Breast epithelium (tissue), 4 donors: ENCODE data around the gene AHCYL1. TPM values are rescaled to one million over a fixed set of nuclear protein-coding genes. Genes with fewer than 3 reads are reported as not detected.

Experiments used
- DNase-seq, 2 donors: peaks; one replicate each; pipeline ENCODE4 v3.0.0-alpha.2; 2019; ENCODE audit warnings: low spot score in 2 of 2
- H3K27ac ChIP-seq, 2 donors: fragments of 200-600 bp; sonication (generic) in 1 of 2; one replicate each; pipeline ENCODE4 v1.5.1; 2016 to 2019; ENCODE audit warnings: mild to moderate bottlenecking in 1 of 2
- H3K27me3 ChIP-seq, 2 donors: fragments of 200-600 bp; sonication (generic) in 1 of 2; one replicate each; pipeline versions ENCODE4 v1.5.1 to v1.6.0; 2017 to 2019; ENCODE audit warnings: control low read depth in 1 of 2, mild to moderate bottlenecking in 1 of 2
- H3K36me3 ChIP-seq: fragments of 200-600 bp; one replicate; pipeline ENCODE4 v1.5.1; 2019
- H3K4me1 ChIP-seq, 2 donors: fragments of 200-600 bp; sonication (generic); one replicate each; pipeline ENCODE4 v1.5.1; 2016 to 2019; ENCODE audit warnings: control low read depth in 1 of 2
- H3K4me3 ChIP-seq, 3 donors: fragments of 200-600 bp; sonication (generic); 1 replicate in 2 of 3; 2 replicates in 1 of 3; pipeline ENCODE4 v1.5.1; 2016 to 2019; ENCODE audit warnings: mild to moderate bottlenecking in 3 of 3, moderate library complexity in 2 of 3
- H3K9me3 ChIP-seq, 2 donors: fragments of 200-600 bp; sonication (generic) in 1 of 2; one replicate each; pipeline ENCODE4 v1.5.1; 2016 to 2019; ENCODE audit warnings: control low read depth in 1 of 2
- POLR2A ChIP-seq: fragments of 450-650 bp; IDR thresholded peaks from one replicate; pipeline ENCODE4 v1.6.1; 2016; ENCODE audit warnings: antibody characterized with exemption, mild to moderate bottlenecking, moderate library complexity
- POLR2AphosphoS5 ChIP-seq, 3 donors: sonication (generic); formaldehyde crosslinking; IDR thresholded peaks; one replicate each; pipeline ENCODE4 v1.6.1; 2017; ENCODE audit warnings: antibody characterized with exemption in 3 of 3
- intact Hi-C: fragments of 100-400 bp; cut with DNase I; formaldehyde crosslinking; loops from one replicate; pipeline ENCODE4 v1.15.1; 2023; ENCODE audit warnings: low total_unique reads
- total RNA-seq, 3 donors: library from RNA; depleted of rRNA; stranded (reverse); fragments of >200 nt; gene quantifications; one replicate each; pipeline ENCODE4 v1.1.0, GENCODE V29; 2016
- TF ChIP-seq, protein P1 (sequence below), 3 donors: fragments of 450-650 bp; IDR thresholded peaks; one replicate each; pipeline ENCODE4 v1.5.1; 2016 to 2017; ENCODE audit warnings: antibody characterized with exemption in 3 of 3, mild to moderate bottlenecking in 3 of 3, moderate library complexity in 3 of 3

AHCYL1 gene
- total RNA-seq, 3 donors from 2014 or later, result 67.7 to 75.1 (median 73.8) TPM

DNA sequence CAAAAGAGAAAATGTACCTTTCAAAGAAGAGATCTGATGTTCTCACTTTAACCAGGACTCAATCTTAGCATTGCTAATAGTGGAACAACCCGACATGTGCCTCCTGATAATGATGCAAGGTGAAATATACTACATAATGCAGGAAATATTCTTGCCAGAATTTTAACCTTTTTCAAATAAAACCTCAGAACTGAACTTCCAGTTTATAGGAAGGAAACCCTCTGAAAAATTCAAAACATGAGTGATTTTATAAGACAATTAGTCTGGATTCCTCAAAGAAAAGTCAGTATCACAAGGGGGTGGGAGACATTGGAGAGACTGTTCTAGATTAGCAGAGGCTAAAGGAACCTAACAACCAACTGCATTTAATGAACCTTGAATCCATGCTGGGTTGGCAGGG lies 18.1 kb downstream of the AHCYL1 start:
- Histone ChIP-seq H3K27ac (peak overlapping the region; percentile 10 to 22), H3K4me3 (no peak overlapping the region), H3K4me1 (peaks cover 0 to 15% of the 10 kb centered on the region in 2 donors), H3K9me3 (no peaks in the 10 kb centered on the region), H3K27me3 (no peaks in the 10 kb centered on the region), H3K36me3 (no peaks in the 10 kb centered on the region)
- intact Hi-C loops, result no loop called here
- TF ChIP-seq POLR2AphosphoS5 (IDR thresholded peaks at IDR 0.05) (no peak), POLR2A (no peak)
- TF ChIP-seq, protein P1, sequence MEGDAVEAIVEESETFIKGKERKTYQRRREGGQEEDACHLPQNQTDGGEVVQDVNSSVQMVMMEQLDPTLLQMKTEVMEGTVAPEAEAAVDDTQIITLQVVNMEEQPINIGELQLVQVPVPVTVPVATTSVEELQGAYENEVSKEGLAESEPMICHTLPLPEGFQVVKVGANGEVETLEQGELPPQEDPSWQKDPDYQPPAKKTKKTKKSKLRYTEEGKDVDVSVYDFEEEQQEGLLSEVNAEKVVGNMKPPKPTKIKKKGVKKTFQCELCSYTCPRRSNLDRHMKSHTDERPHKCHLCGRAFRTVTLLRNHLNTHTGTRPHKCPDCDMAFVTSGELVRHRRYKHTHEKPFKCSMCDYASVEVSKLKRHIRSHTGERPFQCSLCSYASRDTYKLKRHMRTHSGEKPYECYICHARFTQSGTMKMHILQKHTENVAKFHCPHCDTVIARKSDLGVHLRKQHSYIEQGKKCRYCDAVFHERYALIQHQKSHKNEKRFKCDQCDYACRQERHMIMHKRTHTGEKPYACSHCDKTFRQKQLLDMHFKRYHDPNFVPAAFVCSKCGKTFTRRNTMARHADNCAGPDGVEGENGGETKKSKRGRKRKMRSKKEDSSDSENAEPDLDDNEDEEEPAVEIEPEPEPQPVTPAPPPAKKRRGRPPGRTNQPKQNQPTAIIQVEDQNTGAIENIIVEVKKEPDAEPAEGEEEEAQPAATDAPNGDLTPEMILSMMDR (IDR thresholded peaks at IDR 0.05), result no peak
- no peak for DNase-seq

DNA sequence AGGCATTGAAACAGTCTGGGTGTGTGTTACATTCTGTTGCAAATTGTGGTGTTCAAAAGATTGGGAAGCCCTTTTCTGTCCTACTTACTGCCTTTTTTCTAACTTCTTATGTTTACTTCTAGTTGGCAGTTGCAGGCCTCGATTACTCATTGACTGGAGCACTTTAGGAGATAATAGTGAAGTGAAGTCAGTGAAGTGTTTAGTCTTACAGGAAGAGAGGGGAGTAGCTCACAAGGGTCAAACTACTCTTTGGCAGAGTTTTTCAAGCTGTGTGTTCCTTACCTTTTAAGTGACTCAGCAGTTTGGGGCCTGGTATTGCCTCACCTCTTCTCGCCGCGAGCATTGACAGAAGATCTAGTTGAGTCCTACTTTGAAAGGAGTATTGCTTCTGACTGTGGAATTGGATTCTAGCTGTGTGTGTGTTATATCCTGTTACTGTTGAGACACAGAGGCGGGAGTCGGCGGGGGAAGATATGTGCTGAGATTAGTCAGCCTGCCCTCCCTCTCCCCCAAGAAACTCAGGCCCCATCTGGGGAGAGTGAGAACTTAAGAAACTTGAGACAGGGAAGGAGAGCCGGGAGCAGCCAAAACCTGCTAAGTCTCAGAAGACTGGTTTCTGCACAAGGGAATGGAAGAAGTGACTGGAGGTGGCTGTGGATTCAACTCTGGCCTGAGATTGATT lies 19.3 kb downstream of the AHCYL1 start:
- Histone ChIP-seq H3K4me3 (peak overlapping the region in 1 of 3 donors; percentile 44), H3K4me1 (peaks cover 0 to 15% of the 10 kb centered on the region in 2 donors)
- intact Hi-C loops, result no loop called here

DNA sequence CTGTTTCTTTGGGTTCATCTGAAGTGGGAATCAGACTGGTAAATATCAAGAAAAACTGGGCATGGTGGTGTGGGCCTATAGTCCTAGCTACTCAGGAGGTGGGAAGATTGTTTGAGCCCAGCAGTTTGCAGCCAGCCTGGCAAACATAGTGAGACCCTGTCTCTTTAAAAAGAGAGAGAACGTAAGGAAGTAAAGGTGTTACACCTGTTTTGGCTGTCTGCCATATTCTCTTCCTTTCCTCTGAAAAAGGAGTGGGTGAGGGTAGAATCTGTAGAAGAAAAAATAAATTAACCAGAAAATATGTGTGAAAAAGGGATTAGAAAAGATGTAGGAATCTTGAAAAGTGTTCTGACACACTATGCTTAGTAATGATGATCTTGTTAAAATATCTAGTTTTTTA lies 20.0 kb downstream of the AHCYL1 start:
- no peaks in the 10 kb centered on the region for H3K36me3 ChIP-seq
- no peak for DNase-seq
- H3K4me1 ChIP-seq, result peaks cover 0 to 15% of the 10 kb centered on the region in 2 donors
- peak overlapping the region in 1 of 3 donors; percentile 44 for H3K4me3 ChIP-seq
- no peaks in the 10 kb centered on the region for H3K9me3 ChIP-seq
- peak overlapping the region; percentile 78 to 87 for H3K27ac ChIP-seq
- no peak for TF ChIP-seq POLR2A
- TF ChIP-seq POLR2AphosphoS5 (IDR thresholded peaks at IDR 0.05), result no peak
- TF ChIP-seq, protein P1 (IDR thresholded peaks at IDR 0.05), result no peak
- no peaks in the 10 kb centered on the region for H3K27me3 ChIP-seq
- intact Hi-C loops, result no loop called here

More for the DNA sequence above, 19.3 kb downstream of the AHCYL1 start:
- peak; percentile 52 to 63 (median 61) for TF ChIP-seq POLR2AphosphoS5 (IDR thresholded peaks at IDR 0.05)
- TF ChIP-seq, protein P1 (IDR thresholded peaks at IDR 0.05), result no peak
- TF ChIP-seq POLR2A, result no peak
- peak overlapping the region; percentile 78 to 87 for H3K27ac ChIP-seq
- no peaks in the 10 kb centered on the region for H3K36me3 ChIP-seq
- H3K9me3 ChIP-seq, result no peaks in the 10 kb centered on the region
- H3K27me3 ChIP-seq, result no peaks in the 10 kb centered on the region
- peak; percentile 71 to 75 for DNase-seq

DNA sequence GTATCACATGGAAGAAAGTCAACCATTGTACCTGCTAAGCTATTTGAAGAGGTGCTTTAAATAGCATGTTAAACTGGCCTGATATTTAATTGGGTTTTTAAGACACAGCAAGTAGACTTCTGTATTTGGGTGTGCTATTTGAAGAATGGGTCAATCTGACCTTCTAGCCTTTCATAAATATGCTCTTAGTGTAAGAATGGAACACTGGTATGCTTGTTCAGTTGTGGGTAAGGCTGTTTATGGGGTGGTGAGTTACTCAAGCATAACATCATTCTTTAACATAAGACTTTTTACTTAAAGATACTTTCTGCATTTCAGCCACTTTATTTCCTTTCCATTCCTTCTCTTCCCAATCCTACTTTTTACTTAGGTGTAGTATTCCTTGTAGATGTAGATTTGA lies 21.4 kb downstream of the AHCYL1 start:
- Histone ChIP-seq H3K4me3 (no peak overlapping the region), H3K9me3 (no peaks in the 10 kb centered on the region), H3K27me3 (no peaks in the 10 kb centered on the region), H3K4me1 (peaks cover 0 to 15% of the 10 kb centered on the region in 2 donors), H3K27ac (peak overlapping the region in 1 of 2 donors; percentile 13), H3K36me3 (peaks cover 4% of the 10 kb centered on the region)
- intact Hi-C loops, result no loop called here
- TF ChIP-seq POLR2A (no peak), POLR2AphosphoS5 (IDR thresholded peaks at IDR 0.05) (no peak)
- TF ChIP-seq, protein P1 (IDR thresholded peaks at IDR 0.05), result no peak
- no peak for DNase-seq

DNA sequence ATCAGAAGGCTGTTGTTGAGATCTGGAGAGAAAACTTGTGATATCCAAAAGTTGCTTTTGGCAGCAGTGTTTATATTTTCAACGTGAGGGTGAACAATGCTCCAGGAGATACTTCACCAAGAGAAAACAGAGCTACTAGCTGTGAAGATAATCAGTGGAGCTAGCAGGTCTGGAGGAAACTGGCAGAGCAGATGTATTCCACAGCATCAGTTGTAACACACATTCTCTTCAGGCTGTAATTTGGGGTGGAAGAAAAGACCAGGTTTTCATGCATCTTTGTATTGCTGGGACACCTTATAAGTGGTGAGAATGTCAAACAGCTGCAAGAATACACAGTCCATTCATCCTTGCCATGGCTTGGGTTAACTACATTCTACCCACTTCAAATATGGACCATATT lies 22.0 kb downstream of the AHCYL1 start:
- no peak for TF ChIP-seq POLR2A
- TF ChIP-seq POLR2AphosphoS5 (IDR thresholded peaks at IDR 0.05), result no peak
- TF ChIP-seq, protein P1 (IDR thresholded peaks at IDR 0.05), result no peak
- Histone ChIP-seq H3K36me3 (peaks cover 10% of the 10 kb centered on the region), H3K4me1 (peaks cover 0 to 15% of the 10 kb centered on the region in 2 donors), H3K27me3 (no peaks in the 10 kb centered on the region), H3K4me3 (no peak overlapping the region), H3K9me3 (no peaks in the 10 kb centered on the region), H3K27ac (peak overlapping the region in 1 of 2 donors; percentile 13)
- intact Hi-C loops, result no loop called here
- no peak for DNase-seq
